HCT116 (cell line): ENCODE data around the gene CAV1. TPM values are rescaled to one million over a fixed set of nuclear protein-coding genes. Genes with fewer than 3 reads are reported as not detected.
A peak's percentile ranks its signal among the peaks of the same experiment; 100 is the strongest.

Experiments
- ATAC-seq: fragments of 200-7000 bp; cut with Tn5 transposase; 2 replicates; pipeline ENCODE4 v1.9.1; 2020; ENCODE audit warnings: mild to moderate bottlenecking, moderate library complexity
- BruUV-seq: library from RNA; stranded (reverse); fragments of 400-500 nt; replicated peaks from 2 replicates; lab custom pipeline; 2021; lab: Mats Ljungman, UMichigan
- CTCF ChIA-PET: fragments of 300-600 bp; sonication (Branson Sonifier 250); formaldehyde crosslinking; loops from one replicate; lab custom pipeline; 2021; ENCODE audit warnings: antibody characterized with exemption; lab: Charles Lee
- POLR2A ChIA-PET: fragments of 300-600, 350-600 bp; sonication (Branson Sonifier 250); formaldehyde crosslinking; loops from one replicate; lab custom pipeline; 2021; ENCODE audit warnings: antibody characterized with exemption; lab: Charles Lee
- RAD21 ChIA-PET, 2 experiments: fragments of 300-600 bp; sonication (Branson Sonifier 250); formaldehyde crosslinking; loops; one replicate each; lab custom pipeline; 2023; ENCODE audit warnings: low total read pairs in 2 of 2; ENCODE audit not compliant: uncharacterized antibody in 2 of 2, unreplicated experiment in 2 of 2, low non-redundant PET in 1 of 2; lab: Charles Lee
- DNase-seq: peaks from one replicate; pipeline ENCODE4 v3.0.0-alpha.2; 2010; ENCODE audit warnings: low read depth, low spot score
- H2AFZ ChIP-seq: fragments of 200-600 bp; shearing (Covaris generic), sonication (generic); 2 replicates; pipeline ENCODE4 v1.6.1; 2017; ENCODE audit warnings: low read depth, mixed run types, mixed read lengths, antibody characterized with exemption, low read length; ENCODE audit not compliant: poor library complexity, severe bottlenecking
- H3K27ac ChIP-seq: 2 replicates; pipeline ENCODE4 v1.5.1; 2012; ENCODE audit warnings: low read depth, low read length
- H3K27me3 ChIP-seq: fragments of 200-600 bp; sonication (generic); 2 replicates; pipeline ENCODE4 v1.6.1; 2016; ENCODE audit warnings: mixed run types, low read length, mixed read lengths; ENCODE audit not compliant: insufficient read depth
- H3K36me3 ChIP-seq, 2 experiments: fragments of 200-500 bp in 1 of 2; fragments of 200-600 bp in 1 of 2; sonication (Bioruptor generic) in 1 of 2; sonication (generic) in 1 of 2; 2 replicates each; pipeline versions ENCODE4 v1.5.1 to v1.6.1; 2014 to 2016; ENCODE audit warnings: low read length in 2 of 2, inconsistent platforms in 1 of 2, mixed read lengths in 1 of 2, mixed run types in 1 of 2; ENCODE audit not compliant: insufficient read depth in 2 of 2, control insufficient read depth in 1 of 2
- H3K4me1 ChIP-seq, 2 experiments: fragments of 200-600 bp in 1 of 2; sonication (generic) in 1 of 2; 2 replicates each; pipeline versions ENCODE4 v1.5.1 to v1.6.1; 2012 to 2017; ENCODE audit warnings: low read length in 2 of 2, inconsistent platforms in 1 of 2, mild to moderate bottlenecking in 1 of 2, mixed read lengths in 1 of 2, mixed run types in 1 of 2, moderate library complexity in 1 of 2; ENCODE audit not compliant: insufficient read depth in 2 of 2, control insufficient read depth in 1 of 2
- H3K4me2 ChIP-seq: fragments of 200-600 bp; sonication (generic); 2 replicates; pipeline ENCODE4 v1.6.1; 2017; ENCODE audit warnings: mixed run types, low read length, mixed read lengths
- H3K4me3 ChIP-seq, 2 experiments: fragments of 200-600 bp in 1 of 2; sonication (generic) in 1 of 2; replicated peaks in 1 of 2; 2 replicates each; pipeline ENCODE4 v1.5.1; 2011 to 2016; ENCODE audit warnings: low read length in 2 of 2, control low read depth in 1 of 2, low read depth in 1 of 2, mild to moderate bottlenecking in 1 of 2, mixed read lengths in 1 of 2, mixed run types in 1 of 2
- H3K79me2 ChIP-seq: fragments of 200-600 bp; sonication (generic); 2 replicates; pipeline ENCODE4 v1.6.1; 2017; ENCODE audit warnings: mild to moderate bottlenecking, mixed run types, low read length, moderate library complexity, mixed read lengths; ENCODE audit not compliant: insufficient read depth
- H3K9ac ChIP-seq: fragments of 200-600 bp; sonication (generic); 2 replicates; pipeline ENCODE4 v1.6.1; 2016; ENCODE audit warnings: low read length, mixed read lengths
- H3K9me2 ChIP-seq: fragments of 200-600 bp; sonication (generic), shearing (Covaris generic); 2 replicates; pipeline ENCODE4 v1.6.1; 2017; ENCODE audit warnings: mixed run types, mild to moderate bottlenecking, moderate library complexity; ENCODE audit not compliant: insufficient read depth
- H3K9me3 ChIP-seq, 2 experiments: fragments of 200-500 bp in 1 of 2; fragments of 200-600 bp in 1 of 2; sonication (Bioruptor generic) in 1 of 2; sonication (generic) in 1 of 2; 2 replicates each; pipeline ENCODE4 v1.6.1; 2014 to 2017; ENCODE audit warnings: low read length in 2 of 2, mixed read lengths in 2 of 2, inconsistent platforms in 1 of 2, low read depth in 1 of 2, mild to moderate bottlenecking in 1 of 2, mixed run types in 1 of 2, moderate library complexity in 1 of 2; ENCODE audit not compliant: control insufficient read depth in 1 of 2, insufficient read depth in 1 of 2
- H4K20me1 ChIP-seq: fragments of 200-600 bp; sonication (generic), shearing (Covaris generic); 2 replicates; pipeline ENCODE4 v1.6.1; 2017; ENCODE audit warnings: mixed run types, mild to moderate bottlenecking, moderate library complexity; ENCODE audit not compliant: insufficient read depth
- CBX3 ChIP-seq: IDR thresholded peaks from 2 replicates; pipeline ENCODE4 v1.6.1; 2012; ENCODE audit warnings: low read depth
- ELF1 ChIP-seq: IDR thresholded peaks from 2 replicates; pipeline ENCODE4 v1.6.1; 2012; ENCODE audit warnings: low read depth, borderline replicate concordance
- EZH2 ChIP-seq: fragments of 200-600 bp; sonication (generic); IDR thresholded peaks from 2 replicates; pipeline ENCODE4 v1.6.1; 2017; ENCODE audit warnings: antibody characterized with exemption, mixed run types
- FOSL1 ChIP-seq: IDR thresholded peaks from 2 replicates; pipeline ENCODE4 v1.6.1; 2012; ENCODE audit warnings: low read depth
- JUND ChIP-seq: IDR thresholded peaks from 2 replicates; pipeline ENCODE4 v1.6.1; 2012
- POLR2AphosphoS5 ChIP-seq: IDR thresholded peaks from 2 replicates; pipeline ENCODE4 v1.6.1; 2011; ENCODE audit warnings: mild to moderate bottlenecking, low read depth, low read length, moderate library complexity
- REST ChIP-seq: IDR thresholded peaks from 2 replicates; pipeline ENCODE4 v1.6.1; 2012; ENCODE audit warnings: low read depth
- SP1 ChIP-seq: IDR thresholded peaks from 2 replicates; pipeline ENCODE4 v1.6.1; 2012; ENCODE audit warnings: low read depth
- TCF7L2 ChIP-seq: IDR thresholded peaks from 2 replicates; pipeline ENCODE4 v1.7.0; 2011; ENCODE audit warnings: borderline replicate concordance, inconsistent platforms; ENCODE audit not compliant: insufficient read depth, insufficient read length; ENCODE audit errors: extremely low read depth
- ZFX ChIP-seq: fragments of 450-650 bp; IDR thresholded peaks from 2 replicates; pipeline ENCODE4 v1.6.1; 2017
- intact Hi-C: fragments of 100-400 bp; cut with micrococcal nuclease; formaldehyde crosslinking; loops from 2 replicates; pipeline ENCODE4 v1.10.0; 2022
- total RNA-seq: library from RNA; stranded (reverse); gene quantifications from one replicate; pipeline ENCODE4 v1.2.1, GENCODE V29; 2021; ENCODE audit not compliant: unreplicated experiment

The CAV1 gene
- total RNA-seq, 1 experiment from 2014 or later, result 298 TPM

GRCh38 chr7:116569737-116570136 is 44.9 kb downstream of the CAV1 start:
- H3K27ac ChIP-seq, result no peak overlapping the region
- H3K79me2 ChIP-seq, result no peaks in the 10 kb centered on the region
- no peaks in the 10 kb centered on the region for H3K27me3 ChIP-seq
- intact Hi-C loops, result no loop called here
- POLR2A ChIA-PET, result no interaction called here
- H3K4me2 ChIP-seq, result no peak overlapping the region
- no peak overlapping the region for H3K9ac ChIP-seq
- DNase-seq (no peak), ATAC-seq (no peak)
- peaks cover 3 to 23% of the 10 kb centered on the region in 2 experiments; a peak in 1 of 4 replicates for H3K4me1 ChIP-seq
- H2AFZ ChIP-seq, result no peak overlapping the region
- no peak for TF ChIP-seq ELF1
- no peak for TF ChIP-seq ZFX
- no peak for TF ChIP-seq CBX3
- TF ChIP-seq JUND, result no peak
- TF ChIP-seq POLR2AphosphoS5, result no peak
- TF ChIP-seq REST, result no peak
- no peak for TF ChIP-seq EZH2
- TF ChIP-seq FOSL1, result no peak
- H3K4me3 ChIP-seq, result no peak overlapping the region
- RAD21 ChIA-PET, result no interaction called here
- H3K36me3 ChIP-seq, result no peaks in the 10 kb centered on the region
- BruUV-seq, result no TSS peak
- H3K9me3 ChIP-seq, result no peaks in the 10 kb centered on the region
- CTCF ChIA-PET, result no interaction called here
- H4K20me1 ChIP-seq, result no peaks in the 10 kb centered on the region
- no peaks in the 10 kb centered on the region for H3K9me2 ChIP-seq

- ChIA-PET RAD21 (no interaction called here), CTCF (no interaction called here), POLR2A (no interaction called here)
- H4K20me1 ChIP-seq, result no peaks in the 10 kb centered on the region
- no peaks in the 10 kb centered on the region for H3K36me3 ChIP-seq
- no peak for ATAC-seq
- intact Hi-C loops, result no loop called here
- no peaks in the 10 kb centered on the region for H3K9me3 ChIP-seq
- TF ChIP-seq TCF7L2 (no peak), REST (no peak), SP1 (no peak)
- no peak for DNase-seq
- no peaks in the 10 kb centered on the region for H3K27me3 ChIP-seq
- no peak overlapping the region for H3K4me3 ChIP-seq
- H3K9me2 ChIP-seq, result no peaks in the 10 kb centered on the region
- peaks cover 3 to 23% of the 10 kb centered on the region in 2 experiments; a peak in 1 of 4 replicates for H3K4me1 ChIP-seq
- no peak overlapping the region for H3K9ac ChIP-seq
- no peaks in the 10 kb centered on the region for H3K79me2 ChIP-seq
- BruUV-seq, result no TSS peak
- H3K27ac ChIP-seq, result no peak overlapping the region
- no peak overlapping the region for H3K4me2 ChIP-seq
- peak overlapping the region; percentile 5 for H2AFZ ChIP-seq
These were observed 45.5 kb downstream of the CAV1 start for GRCh38 chr7:116570306-116570705.
